ENCODE measurements around the gene CALU. TPM values are rescaled to one million over a fixed set of nuclear protein-coding genes. Genes with fewer than 3 reads are reported as not detected.

CALU gene
- total RNA-seq, 2 experiments from 2014 or later, result 28.4 to 29.9 TPM

DNA sequence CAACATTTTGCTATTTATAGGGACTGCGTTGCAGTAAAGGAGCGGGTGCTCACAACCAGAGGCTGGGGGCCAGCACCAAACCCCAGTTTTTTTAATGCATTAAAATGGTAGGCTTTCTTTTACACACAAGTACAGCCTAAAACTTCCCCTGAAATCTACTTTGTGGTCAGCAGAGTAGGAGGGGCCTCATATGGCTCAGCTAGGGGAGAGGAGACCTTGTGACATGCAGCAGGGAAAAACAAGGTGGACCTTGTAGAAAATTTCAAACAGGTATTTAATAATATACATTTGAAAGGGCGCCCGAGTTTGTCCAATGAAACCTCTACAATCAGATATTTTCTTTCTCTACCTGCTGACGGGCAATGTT is 54.0 kb downstream of the CALU start:
- intact Hi-C loops (cut with DNase I, micrococcal nuclease), result loop anchor here in 1 of 2 experiments (5.0 kb wide), 1 partner anchor 89 kb away; no protein-coding TSS in a partner anchor
- peak overlapping the region; percentile 86 for H3K4me3 Mint-ChIP-seq
- H3K27me3 ChIP-seq (ENCODE audit: control insufficient read depth in 1 of 2, insufficient read depth in 2 of 2, low read length in 2 of 2), result no peaks in the 10 kb centered on the region
- no peak overlapping the region for H3K27ac Mint-ChIP-seq
- H3K9me3 ChIP-seq (ENCODE audit: control insufficient read depth in 1 of 2, insufficient read depth in 1 of 2, low read length in 2 of 2), result no peaks in the 10 kb centered on the region
- DNase-seq, result no peak
- TF ChIP-seq, protein P1, sequence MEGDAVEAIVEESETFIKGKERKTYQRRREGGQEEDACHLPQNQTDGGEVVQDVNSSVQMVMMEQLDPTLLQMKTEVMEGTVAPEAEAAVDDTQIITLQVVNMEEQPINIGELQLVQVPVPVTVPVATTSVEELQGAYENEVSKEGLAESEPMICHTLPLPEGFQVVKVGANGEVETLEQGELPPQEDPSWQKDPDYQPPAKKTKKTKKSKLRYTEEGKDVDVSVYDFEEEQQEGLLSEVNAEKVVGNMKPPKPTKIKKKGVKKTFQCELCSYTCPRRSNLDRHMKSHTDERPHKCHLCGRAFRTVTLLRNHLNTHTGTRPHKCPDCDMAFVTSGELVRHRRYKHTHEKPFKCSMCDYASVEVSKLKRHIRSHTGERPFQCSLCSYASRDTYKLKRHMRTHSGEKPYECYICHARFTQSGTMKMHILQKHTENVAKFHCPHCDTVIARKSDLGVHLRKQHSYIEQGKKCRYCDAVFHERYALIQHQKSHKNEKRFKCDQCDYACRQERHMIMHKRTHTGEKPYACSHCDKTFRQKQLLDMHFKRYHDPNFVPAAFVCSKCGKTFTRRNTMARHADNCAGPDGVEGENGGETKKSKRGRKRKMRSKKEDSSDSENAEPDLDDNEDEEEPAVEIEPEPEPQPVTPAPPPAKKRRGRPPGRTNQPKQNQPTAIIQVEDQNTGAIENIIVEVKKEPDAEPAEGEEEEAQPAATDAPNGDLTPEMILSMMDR (IDR thresholded peaks at IDR 0.05), result no peak
- ChIA-PET CTCF (no interaction called here), POLR2A (no interaction called here)
- H3K36me3 Mint-ChIP-seq (ENCODE audit: low read depth), result peaks cover 4% of the 10 kb centered on the region
- no peak overlapping the region for H3K27ac ChIP-seq (ENCODE audit: low read depth in 1 of 2, low read length in 2 of 2)
- no peaks in the 10 kb centered on the region for H3K9me3 Mint-ChIP-seq
- no peak for ATAC-seq (ENCODE audit: poor library complexity)
- H3K4me1 Mint-ChIP-seq (ENCODE audit: low read depth), result peaks cover 6% of the 10 kb centered on the region
- peaks cover 22% of the 10 kb centered on the region for H3K4me1 ChIP-seq (ENCODE audit: insufficient read depth, low read length)
- no peaks in the 10 kb centered on the region for H3K27me3 Mint-ChIP-seq
- H3K4me3 ChIP-seq (ENCODE audit: low read length), result no peak overlapping the region
- H3K36me3 ChIP-seq (ENCODE audit: insufficient read depth, low read length), result no peaks in the 10 kb centered on the region

DNA sequence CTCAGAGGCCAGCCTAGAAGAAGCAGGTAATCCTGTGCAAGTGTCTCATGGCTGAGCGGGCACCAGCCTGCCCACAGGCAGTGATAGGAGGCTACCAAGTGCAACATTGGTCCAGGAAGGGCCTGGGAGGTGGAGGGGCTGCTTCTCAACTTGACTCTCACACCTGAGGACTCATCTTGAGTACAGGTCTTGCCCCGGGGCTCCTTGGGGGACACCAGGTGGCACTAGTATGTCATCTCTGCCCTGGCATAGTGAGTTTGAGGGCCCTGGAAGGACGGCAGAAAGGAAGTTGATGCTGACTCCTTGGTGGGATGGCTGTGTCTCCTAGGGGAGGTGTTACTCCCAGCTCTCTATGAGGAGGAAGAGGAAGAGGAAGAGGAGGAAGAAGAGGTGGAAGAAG is 54.9 kb downstream of the CALU start:
- intact Hi-C loops (cut with DNase I, micrococcal nuclease), result loop anchor here (1.0 to 5.0 kb wide), 2 partner anchors 88 to 89 kb away; no protein-coding TSS in a partner anchor
- peak in 6 of 14 experiments; percentile 9 to 47 (median 22) for DNase-seq
- no peak overlapping the region for H3K4me3 ChIP-seq (ENCODE audit: low read length)
- H3K9me3 ChIP-seq (ENCODE audit: control insufficient read depth in 1 of 2, insufficient read depth in 1 of 2, low read length in 2 of 2), result no peaks in the 10 kb centered on the region
- H3K36me3 ChIP-seq (ENCODE audit: insufficient read depth, low read length), result no peaks in the 10 kb centered on the region
- H3K27me3 ChIP-seq (ENCODE audit: control insufficient read depth in 1 of 2, insufficient read depth in 2 of 2, low read length in 2 of 2), result no peaks in the 10 kb centered on the region
- no peak overlapping the region for H3K27ac ChIP-seq (ENCODE audit: low read depth in 1 of 2, low read length in 2 of 2)
- Mint-ChIP-seq H3K36me3 (ENCODE audit: low read depth) (peaks cover 4% of the 10 kb centered on the region), H3K27me3 (no peaks in the 10 kb centered on the region), H3K4me1 (ENCODE audit: low read depth) (peaks cover 6% of the 10 kb centered on the region), H3K4me3 (peak overlapping the region; percentile 54), H3K27ac (no peak overlapping the region), H3K9me3 (no peaks in the 10 kb centered on the region)
- TF ChIP-seq, protein P1 (IDR thresholded peaks at IDR 0.05), result no peak
- ChIA-PET POLR2A (no interaction called here), CTCF (no interaction called here)
- ATAC-seq (ENCODE audit: poor library complexity), result no peak
- H3K4me1 ChIP-seq (ENCODE audit: insufficient read depth, low read length), result peaks cover 22% of the 10 kb centered on the region

DNA sequence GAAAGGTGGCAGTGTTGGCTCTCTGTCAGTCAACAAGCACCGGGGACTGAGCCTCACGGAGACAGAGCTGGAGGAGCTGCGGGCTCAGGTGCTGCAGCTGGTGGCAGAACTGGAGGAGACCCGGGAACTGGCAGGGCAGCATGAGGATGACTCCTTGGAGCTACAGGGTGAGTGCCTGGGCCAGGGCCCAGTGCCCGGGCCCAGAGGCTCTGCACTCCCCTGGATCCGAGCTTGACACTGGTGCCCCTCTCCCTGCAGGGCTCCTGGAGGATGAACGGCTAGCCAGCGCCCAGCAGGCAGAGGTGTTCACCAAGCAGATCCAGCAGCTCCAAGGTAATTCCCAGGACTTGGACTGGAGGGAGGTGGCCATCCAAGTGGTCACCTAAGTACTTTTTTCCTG is 55.3 kb downstream of the CALU start:
- H3K36me3 ChIP-seq (ENCODE audit: insufficient read depth, low read length), result no peaks in the 10 kb centered on the region
- H3K4me3 Mint-ChIP-seq, result no peak overlapping the region
- H3K27me3 Mint-ChIP-seq, result no peaks in the 10 kb centered on the region
- DNase-seq, result no peak
- peaks cover 4% of the 10 kb centered on the region for H3K36me3 Mint-ChIP-seq (ENCODE audit: low read depth)
- no peaks in the 10 kb centered on the region for H3K9me3 ChIP-seq (ENCODE audit: control insufficient read depth in 1 of 2, insufficient read depth in 1 of 2, low read length in 2 of 2)
- ChIA-PET POLR2A (no interaction called here), CTCF (no interaction called here)
- intact Hi-C loops (cut with DNase I, micrococcal nuclease), result loop anchor here (1.0 to 5.0 kb wide), 2 partner anchors 88 to 89 kb away; no protein-coding TSS in a partner anchor
- H3K4me1 ChIP-seq (ENCODE audit: insufficient read depth, low read length), result peaks cover 22% of the 10 kb centered on the region
- H3K4me3 ChIP-seq (ENCODE audit: low read length), result no peak overlapping the region
- H3K27ac Mint-ChIP-seq, result no peak overlapping the region
- H3K4me1 Mint-ChIP-seq (ENCODE audit: low read depth), result peaks cover 6% of the 10 kb centered on the region
- H3K27ac ChIP-seq (ENCODE audit: low read depth in 1 of 2, low read length in 2 of 2), result no peak overlapping the region
- no peaks in the 10 kb centered on the region for H3K27me3 ChIP-seq (ENCODE audit: control insufficient read depth in 1 of 2, insufficient read depth in 2 of 2, low read length in 2 of 2)
- TF ChIP-seq, protein P1 (IDR thresholded peaks at IDR 0.05), result no peak
- ATAC-seq (ENCODE audit: poor library complexity), result no peak
- H3K9me3 Mint-ChIP-seq, result no peaks in the 10 kb centered on the region
